Suppressor macrophage treated with lipopolysaccharide for 4 hours (primary cell): ENCODE data around the gene CLCN4.
A peak's percentile ranks its signal among the peaks of the same experiment; 100 is the strongest.

Experiments
- DNase-seq: peaks from one replicate; pipeline ENCODE4 v3.0.0-alpha.2; 2020

Gene CLCN4

DNA sequence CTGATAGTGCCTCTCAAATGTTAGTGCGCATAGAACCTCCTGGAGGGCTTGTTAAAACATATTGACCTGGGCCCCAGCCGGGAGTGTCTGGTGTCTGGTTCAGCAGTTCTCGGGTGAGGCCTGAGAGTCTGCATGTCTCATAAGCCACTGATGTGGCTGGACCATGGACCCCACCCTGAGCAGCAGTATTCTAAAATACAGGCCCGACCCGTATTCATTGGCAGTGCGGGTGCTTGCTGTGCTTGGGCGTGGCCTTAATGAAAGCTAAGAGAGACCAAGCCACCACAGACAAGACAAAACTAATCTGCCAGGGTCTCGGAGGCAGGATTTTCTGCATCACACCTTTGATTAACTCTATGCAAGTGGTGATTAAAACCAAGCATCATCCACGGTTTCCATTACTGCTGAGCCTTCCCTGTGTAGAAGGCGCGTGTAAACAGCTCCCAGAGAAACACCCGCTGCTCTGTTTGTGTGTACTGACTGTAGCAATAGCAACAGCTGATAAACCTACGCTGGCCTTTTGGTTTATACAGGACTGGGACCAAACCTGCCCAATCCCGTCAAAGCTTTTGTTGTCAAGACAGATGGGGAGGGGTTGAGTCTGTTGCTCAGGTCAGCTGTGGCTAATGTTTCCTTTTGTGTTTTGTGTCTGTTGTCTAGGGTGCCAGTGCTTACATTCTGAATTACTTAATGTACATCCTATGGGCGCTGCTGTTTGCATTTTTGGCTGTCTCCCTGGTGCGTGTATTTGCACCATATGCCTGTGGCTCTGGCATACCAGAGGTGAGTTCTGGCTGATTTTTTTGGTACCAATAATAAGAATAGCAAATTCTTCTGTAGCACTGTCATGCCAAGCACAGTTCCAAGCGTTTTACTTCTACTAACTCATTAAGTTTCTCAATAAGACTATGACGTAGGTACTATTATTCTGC is 40.8 kb downstream of the CLCN4 start:
- no peak for DNase-seq

DNA sequence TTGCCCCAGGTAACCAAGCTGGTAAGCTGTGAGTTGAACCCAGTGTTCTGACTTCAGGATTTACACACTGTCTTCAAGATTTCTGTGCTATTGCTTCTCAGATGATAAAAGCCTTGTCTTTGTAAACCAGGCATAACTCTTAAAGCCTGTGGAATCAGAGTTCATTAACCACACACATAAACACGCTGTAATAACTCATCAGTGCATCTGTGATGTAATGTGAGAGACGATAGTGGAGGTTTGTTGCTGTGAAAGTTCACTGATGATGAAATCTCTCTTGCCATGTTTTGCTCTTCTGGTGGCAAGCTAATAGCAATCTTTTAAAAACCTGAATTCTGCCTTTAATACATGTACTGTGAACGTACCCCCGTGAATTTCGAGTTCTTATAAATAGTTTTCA is 41.5 kb downstream of the CLCN4 start:
- peak; percentile 33 for DNase-seq

DNA sequence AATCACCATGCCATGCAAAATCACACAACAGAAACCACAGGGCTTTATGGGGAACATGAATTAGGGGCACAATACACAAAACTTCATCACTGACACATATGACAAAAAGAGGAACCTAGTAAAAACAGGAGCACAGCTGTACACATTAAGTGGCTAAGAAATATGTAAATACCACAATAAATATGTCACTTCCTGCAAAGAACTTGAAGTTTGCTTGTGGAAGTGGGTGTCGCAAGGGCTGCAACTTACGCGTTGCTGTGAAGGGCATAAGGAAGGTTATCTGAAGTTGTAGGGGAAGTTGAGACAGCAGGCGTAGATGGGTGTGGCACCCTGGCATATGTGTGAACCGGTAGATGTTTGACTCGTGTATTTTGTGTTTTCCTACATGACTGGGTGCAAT is 42.4 kb downstream of the CLCN4 start:
- DNase-seq, result peak; percentile 83

DNA sequence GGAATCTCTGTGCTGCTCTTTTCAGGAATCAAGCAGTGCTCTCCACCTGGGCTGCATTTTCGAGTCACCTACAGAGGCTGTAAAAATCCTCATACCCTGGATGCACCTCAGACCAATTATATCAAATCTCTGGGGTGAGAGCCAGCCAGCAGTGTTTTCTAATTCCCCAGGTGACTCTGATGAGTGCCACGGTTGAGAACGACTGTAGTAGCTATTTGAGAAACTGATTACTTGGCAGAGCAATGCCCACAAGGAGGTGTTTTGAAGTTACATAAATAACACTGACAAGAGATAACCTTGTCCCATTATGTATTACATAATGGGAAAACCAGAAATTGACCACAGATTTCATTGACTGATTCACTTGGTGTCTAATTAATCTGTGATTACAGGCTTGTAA is 46.8 kb downstream of the CLCN4 start:
- no peak for DNase-seq

DNA sequence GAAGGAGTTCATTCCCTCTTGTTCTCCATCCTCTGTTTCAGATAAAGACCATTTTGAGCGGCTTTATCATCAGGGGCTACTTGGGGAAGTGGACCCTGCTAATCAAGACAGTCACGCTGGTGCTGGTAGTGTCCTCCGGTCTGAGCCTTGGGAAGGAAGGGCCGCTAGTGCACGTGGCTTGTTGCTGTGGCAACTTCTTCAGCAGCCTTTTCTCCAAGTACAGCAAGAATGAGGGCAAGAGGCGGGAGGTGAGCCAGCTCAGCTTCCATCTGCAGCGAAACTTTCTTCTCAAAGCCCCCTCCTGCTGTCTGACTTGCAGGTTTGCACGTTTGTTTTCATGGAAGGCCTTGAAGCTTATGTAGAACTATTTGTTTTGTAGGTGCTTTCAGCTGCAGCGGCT is 49.5 kb downstream of the CLCN4 start:
- DNase-seq, result no peak

DNA sequence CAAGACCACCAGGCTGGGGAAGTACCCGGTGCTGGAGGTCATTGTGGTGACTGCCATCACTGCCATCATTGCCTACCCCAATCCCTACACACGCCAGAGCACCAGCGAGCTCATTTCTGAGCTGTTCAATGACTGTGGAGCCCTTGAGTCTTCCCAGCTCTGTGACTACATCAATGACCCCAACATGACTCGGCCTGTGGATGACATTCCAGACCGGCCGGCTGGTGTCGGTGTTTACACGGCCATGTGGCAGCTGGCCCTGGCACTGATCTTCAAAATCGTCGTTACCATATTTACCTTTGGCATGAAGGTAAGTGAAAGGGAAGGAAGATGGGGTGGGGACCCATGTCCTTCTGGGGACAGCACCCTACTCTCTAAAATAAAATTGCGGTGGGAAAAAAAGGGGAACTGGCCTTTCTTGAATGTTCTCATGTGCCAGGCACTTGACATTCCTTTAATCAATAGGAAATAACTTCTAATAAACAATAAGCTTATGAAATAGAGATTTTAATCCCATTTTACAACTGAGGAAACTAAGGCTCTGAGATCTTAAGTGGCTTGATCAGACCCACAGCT is 51.6 kb downstream of the CLCN4 start:
- no peak for DNase-seq

DNA sequence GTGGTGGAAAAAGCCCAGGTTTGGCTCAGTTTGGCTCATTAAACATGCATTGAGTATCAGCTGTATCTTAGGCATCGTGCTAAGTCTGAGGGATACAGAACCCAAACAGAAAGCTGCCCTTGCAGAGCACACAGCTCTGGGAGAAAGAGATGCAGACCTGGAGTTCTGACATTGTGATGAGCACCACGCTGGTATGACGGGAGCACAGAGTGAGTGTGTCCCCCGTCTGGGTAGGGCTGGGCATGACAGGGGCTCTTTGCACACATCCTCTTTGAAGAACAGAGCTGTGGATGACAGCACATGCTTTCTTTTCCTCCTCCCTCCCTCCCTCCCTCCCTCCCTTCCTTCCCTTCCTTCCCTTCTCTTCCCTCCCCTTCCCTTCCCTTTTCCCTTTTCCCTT is 52.2 kb downstream of the CLCN4 start:
- no peak for DNase-seq

DNA sequence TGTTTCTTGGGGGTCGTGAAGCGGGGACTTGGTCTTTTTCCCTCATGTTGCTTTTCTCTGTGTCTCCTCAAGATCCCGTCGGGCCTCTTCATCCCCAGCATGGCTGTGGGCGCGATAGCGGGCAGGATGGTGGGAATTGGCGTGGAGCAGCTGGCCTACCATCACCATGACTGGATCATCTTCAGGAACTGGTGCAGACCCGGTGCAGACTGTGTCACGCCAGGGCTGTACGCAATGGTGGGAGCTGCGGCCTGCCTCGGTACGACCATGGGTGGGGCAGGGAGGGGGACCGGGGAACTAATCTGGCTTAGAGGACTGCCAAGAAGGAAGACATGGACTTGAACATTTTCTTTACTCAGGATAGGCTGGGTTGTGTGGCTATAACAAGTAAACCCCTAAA is 55.6 kb downstream of the CLCN4 start:
- DNase-seq, result no peak

DNA sequence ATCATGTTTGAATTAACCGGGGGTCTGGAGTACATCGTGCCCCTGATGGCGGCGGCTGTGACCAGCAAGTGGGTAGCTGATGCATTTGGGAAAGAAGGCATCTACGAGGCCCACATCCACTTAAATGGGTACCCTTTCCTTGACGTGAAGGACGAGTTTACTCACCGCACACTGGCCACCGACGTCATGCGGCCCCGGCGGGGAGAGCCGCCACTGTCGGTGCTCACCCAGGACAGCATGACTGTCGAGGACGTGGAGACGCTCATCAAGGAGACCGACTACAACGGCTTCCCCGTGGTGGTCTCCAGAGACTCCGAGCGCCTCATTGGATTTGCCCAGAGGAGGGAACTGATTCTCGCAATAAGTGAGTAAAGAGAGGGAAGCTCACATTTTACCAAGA is 56.9 kb downstream of the CLCN4 start:
- DNase-seq, result no peak

DNA sequence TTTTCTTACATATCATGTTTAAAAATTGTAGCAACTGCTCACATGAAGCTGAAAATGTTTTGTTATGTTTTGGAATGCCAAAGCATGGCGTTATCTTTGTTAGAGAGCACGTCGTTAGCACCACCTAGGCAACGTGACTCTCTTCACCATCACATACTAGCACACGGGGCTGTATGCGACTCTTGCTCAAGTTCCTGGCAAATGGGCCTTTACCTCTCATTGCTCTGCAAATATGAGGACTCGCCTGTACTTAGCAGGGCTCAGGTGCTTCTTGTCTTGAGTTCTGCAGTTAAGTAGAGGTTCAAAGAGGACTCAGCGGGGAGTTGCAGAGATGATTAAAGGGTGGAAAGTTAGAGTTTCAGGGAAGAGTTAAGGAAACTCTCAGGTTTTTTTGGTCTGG is 59.4 kb downstream of the CLCN4 start:
- DNase-seq, result no peak

DNA sequence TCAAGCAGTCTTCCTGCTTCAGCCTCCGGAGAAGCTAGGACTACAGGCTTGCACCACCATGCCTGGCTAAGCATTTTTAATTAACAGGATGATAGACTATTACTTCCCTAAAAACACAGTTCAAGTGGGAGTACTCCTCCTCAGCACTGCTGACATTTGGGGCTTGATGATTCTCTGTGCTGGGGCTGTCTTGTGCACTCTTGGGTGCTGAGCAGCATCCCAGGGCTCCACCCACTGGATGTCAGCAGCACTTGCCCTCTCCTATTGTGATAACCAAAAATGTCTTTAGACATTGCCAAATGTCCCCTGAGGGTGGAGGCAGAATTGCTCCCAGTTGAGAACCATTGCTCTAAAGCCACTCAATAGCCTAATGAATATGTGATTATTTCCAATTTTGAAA is 60.4 kb downstream of the CLCN4 start:
- DNase-seq, result peak; percentile 47

DNA sequence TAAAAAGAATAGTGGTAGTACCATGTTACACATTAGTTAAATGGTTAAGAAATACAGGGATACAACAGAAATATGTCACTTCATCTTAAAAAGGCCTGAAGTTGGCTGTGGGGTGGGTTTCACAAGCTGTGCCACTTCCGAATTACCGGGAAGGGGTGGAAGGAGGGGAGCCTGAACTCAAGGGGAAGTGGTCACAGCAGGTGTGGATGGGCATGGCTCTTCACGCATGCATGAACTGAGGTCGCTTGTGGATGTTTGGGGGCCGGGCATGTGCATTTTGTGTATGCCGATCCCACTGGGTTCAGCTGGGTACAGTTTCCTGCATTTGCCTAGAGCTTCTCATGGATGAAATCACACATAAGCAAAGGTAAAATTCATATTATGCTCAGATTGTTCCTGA is 64.9 kb downstream of the CLCN4 start:
- DNase-seq, result no peak

DNA sequence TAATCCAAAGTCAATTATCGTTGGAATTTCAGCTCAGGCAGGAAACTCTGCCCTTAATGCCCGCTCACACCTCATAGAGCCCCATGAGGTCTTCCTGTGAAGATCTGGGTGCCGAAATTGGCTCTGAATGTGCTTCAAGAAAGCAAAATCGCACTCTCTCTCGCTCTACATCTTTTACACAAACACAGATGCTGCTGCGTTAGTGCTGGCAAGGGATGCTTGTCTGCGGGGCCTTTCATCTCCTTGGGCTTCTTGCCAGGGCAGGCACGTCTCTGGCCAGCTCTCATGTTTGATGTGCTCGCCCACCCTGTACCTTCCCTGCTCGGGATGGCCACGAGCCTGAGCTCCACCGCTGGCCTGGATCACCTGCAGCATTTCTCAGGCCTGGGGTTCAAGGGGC is 66.5 kb downstream of the CLCN4 start:
- no peak for DNase-seq

DNA sequence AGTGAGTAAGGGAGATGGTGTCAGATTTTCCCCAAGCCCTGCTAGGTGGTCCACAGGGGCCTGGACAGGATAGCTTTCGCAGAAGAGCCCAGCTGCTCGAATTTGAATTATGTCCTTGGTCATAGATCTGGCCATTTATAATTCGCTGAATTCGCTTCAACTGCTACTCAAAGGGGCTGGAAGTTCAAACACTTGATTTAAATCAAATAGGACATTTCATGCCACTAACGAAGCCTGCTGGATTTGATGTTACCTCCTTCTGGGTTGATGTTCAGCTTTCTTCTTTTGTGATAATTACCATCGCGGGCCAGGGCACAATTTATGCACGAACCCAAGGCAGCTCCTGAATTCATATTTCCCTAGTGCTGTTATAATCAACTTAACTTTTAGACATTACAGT is 67.0 kb downstream of the CLCN4 start:
- DNase-seq, result no peak

DNA sequence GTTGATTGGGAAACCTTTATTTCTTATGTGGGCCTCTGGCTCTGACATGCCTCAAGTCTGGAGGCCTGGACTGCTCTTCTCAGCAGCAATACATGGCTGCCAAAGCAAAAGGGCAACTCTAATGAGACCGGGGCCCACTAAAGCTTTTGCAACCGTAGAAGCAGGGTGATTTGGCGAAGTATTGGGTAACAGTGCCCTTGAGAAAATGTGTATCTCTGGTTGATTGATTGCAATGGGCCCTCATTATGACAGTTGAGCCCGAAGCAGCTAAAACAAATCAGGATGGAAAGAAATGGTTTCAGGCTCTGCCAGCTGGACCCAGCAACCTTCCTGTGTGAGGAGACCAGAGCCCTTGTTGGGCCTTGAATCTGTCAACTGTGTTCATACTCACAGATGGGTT is 73.4 kb downstream of the CLCN4 start:
- no peak for DNase-seq

DNA sequence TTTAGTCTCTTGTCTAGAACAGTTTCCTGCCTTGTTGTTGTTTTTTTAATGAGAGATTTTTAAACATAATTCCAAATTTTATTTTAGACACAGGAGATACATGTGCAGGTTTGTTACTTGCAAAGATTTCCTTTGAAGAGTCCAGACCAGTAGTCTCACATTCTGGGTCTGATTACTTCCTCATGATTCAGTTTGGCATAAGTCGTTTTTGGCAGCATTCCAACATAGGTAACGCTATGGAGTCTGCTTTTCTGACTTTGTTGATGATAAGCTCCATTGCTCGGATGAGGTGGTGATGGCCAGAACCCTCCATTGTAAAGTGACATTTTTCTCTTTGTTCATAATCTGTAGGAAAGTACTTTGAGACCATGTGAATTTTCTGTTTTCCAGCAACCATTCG is 74.7 kb downstream of the CLCN4 start:
- no peak for DNase-seq

DNA sequence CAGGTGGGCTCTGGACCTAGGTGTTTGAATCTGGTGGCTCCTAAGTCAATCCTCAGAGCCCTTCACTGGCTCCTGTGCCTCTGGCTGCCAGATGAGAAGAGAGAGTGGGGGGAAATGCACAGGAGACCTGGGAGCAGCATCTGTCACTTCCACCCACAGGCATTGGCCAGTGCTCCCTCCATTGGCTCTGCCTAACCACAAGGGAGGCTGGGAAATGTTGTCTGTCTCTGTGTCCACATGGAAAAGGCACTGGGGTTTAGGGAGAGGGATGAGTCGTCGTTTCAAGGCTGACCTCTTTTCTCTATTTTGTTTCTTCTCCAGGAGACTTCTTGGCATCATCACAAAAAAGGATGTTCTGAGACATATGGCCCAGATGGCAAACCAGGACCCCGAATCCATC is 76.4 kb downstream of the CLCN4 start:
- no peak for DNase-seq

DNA sequence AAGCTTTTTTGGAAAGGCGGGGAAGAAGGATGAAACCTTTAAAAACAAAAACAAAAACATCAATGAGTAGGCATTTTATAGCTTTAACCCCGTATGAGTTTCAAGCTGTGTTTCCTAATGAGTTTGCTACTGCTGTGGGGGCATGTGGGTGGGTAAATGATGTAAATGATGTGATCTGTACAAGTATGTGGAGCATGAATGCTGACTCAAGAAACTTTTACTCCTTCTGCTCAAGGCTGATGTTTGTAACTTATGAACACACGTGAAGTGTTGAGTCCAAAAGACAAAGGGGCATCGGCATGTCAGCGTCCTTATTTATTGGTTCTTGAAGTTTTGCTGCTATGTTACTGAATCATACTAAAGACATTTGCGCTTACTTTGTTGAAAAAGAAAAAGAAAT is 76.9 kb downstream of the CLCN4 start:
- DNase-seq, result no peak

DNA sequence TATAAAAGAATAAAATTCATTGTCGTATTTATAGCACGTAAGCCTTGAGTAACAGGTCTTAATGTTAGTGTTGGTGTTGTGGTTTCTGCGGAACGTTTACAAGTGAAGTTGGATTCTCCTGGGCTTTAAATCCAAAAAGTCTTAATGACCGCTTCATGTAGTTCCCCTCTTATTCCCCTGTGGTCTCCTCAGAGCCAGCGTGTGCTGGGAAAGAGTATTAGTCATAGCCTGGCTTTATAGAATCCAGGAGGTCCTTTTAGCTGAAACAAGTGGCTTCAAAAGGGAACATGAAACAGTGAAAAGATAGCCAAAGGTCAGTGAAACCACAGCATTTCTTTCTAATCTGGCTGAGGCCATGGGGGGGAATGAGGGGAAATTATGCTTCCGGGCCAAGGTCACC is 79.1 kb downstream of the CLCN4 start:
- DNase-seq, result peak; percentile 9

DNA sequence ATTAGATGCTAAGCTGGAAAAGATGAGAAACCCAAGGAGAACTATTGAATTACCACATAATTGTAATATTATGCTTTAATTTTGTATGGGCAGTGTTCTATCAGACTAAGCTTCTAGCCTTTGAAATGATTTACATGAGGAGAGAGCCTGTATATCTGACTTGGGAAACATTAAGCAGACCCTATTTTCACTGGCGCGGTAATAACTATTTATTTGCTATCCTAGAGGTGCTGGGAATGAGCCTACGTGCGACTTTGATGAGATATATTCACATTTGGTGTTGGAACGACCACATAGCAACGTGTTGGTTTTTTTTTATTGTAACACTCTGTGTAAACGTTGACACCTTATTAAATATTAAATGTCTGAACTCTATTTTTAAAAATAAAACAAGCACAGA is 80.5 kb downstream of the CLCN4 start:
- no peak for DNase-seq

DNA sequence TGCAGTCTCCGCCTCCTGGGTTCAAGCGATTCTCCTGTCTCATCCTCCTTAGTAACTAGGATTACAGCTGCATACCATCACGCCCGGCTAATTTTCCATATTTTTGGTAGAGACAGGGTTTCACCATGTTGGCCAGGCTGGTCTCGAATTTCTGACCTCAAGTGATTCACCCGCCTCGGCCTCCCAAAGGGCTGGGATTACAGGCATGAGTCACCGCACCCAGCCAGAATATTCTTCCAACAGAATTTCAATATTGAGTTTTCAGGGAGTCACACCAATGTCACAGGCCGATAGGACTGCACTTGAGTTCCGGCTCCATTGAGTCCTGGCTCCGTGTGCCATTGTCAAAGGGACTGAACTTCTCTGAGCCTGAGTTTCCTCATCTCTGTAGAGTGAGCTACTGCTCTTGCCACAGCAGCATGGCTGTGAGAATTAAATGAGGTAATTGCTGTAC is 82.9 kb downstream of the CLCN4 start:
- DNase-seq, result no peak

DNA sequence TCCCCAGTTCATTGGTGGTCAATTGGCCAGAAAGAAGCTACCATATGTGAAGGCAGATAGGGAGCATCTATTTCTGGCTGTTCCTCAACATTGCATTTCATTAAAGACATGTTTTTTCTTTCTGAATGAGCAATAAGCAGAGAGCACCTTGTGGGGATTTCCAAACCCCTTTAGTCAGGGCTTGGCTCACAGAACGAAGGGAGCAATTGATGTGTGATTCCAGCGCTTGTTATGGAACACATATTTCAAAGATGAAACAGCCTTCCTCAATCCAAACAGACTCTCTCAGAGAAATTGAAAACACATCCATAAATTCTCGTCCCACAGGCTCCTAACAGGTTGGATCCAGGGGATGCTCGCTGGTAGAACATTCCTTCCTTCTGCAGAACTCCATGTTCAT is 84.1 kb downstream of the CLCN4 start:
- no peak for DNase-seq

DNA sequence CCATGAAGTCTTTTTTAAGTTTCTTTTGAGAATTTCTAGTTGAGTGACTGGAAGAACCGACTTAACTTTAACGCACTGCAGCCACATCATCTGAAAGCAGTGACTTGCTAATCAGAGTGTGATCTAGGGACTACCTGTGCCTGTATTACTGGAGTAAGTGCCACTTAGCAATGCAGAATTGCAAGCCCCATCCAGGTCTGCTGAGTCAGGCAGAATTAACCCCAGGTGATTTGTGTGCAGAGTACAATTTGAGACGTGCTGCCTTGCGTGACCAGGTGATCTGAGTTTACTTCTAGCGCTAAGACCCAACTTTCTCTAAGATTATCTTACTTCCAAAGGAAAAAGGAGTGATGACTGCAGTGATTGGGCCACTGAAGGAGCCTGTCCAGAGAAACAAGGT is 85.3 kb downstream of the CLCN4 start:
- DNase-seq, result no peak

DNA sequence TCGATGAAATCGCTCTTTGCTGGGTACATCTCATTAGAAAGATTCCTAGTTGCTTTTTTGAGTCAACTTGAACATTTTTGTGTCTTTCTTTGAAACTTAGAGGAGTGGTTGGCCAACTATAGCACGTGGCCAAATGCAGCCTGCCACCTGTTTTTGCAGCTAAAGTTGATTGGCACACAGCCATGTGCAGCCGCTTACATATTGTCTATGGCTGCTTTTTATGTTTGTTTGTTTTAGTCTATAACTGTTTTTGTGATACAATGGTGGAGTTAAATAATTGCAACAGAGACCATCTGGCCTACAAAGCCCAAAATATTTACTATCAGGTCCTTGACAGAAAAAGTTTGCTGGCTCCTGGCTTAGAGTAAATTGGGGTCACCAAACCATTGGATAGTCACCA is 86.3 kb downstream of the CLCN4 start:
- DNase-seq, result no peak
